DMS153 (cell line): ENCODE results near the gene SLC38A3.

ENCODE experiments used
- DNase-seq: peaks from one replicate; lab custom pipeline; 2025; lab: John Stamatoyannopoulos, UW

SLC38A3 gene

DNA sequence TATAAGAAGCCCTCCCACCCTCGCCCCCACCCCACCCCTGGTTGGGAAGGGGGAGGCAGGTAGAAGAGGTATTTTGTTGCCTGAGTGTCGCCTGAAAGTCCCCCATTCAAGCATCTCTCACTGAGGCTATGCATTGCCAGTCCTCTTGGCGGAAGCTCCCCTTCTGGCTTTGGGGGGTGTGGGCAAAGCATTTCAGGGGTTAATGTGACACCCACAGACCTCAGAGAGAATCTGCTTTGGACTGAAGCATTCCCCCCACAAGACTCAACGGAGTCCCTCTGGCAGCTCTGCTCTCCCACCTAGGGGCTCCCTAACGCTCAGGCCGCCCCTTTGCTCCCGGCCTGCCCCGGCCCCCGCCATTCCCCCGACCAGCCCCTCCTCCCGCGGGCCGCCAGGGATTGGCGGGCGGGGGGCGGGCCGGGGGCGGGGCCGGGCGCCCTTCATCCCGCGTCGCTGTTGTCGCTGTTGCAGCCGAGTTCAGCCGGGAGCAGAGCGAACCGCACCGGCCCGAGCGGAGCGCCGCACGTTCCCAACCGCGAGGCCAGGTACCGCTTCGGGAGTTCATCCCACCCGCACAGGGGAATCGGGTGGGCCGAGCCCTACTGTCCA is at the start of gene SLC38A3:
Gene SLC38A3 (plus strand): TSS at position 468 of the 609 bp plus-strand sequence. CDS start 8,929 bp downstream, outside the sequence.
- DNase-seq, result no peak

DNA sequence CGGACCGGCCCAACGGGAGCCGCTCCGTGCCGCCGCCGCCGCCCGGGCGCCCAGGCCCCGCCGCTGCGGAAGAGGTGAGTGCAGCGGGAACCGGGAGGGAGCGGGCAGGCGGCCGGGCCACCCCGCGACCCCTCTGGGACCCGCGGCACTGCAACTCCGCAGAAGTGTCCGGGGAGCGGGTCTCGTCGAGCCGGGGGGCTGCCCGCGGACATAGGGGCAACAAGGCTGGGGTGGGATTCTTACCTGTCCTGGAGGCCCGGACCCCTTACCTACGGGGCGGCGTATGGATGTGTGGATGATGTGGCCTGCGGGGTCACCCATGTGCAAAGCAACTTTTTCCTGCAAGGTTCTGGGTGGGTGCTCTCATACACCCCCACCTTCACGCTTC is 49.6 kb upstream of the SLC38A3 start:
- no peak for DNase-seq

DNA sequence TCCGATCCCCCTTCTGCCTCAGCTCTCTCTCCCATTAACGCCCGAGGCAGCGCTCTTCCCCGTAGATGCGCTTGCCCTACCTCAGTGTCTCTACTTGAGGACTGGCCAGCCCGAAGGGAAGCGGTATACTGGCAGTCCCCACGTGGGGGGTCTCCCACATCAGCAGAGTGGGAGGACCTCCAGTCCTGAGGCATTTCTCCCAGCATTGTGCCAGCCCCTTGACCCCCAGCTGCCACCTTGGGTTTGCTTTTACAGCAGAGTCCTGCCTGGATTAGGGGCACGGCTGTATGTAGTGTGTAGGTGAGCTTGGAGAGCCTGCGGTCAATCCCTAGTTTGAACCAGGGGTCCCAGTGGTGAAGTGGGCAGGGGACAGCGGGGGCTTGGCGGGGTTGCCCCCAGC is 49.2 kb upstream of the SLC38A3 start:
- DNase-seq, result no peak

DNA sequence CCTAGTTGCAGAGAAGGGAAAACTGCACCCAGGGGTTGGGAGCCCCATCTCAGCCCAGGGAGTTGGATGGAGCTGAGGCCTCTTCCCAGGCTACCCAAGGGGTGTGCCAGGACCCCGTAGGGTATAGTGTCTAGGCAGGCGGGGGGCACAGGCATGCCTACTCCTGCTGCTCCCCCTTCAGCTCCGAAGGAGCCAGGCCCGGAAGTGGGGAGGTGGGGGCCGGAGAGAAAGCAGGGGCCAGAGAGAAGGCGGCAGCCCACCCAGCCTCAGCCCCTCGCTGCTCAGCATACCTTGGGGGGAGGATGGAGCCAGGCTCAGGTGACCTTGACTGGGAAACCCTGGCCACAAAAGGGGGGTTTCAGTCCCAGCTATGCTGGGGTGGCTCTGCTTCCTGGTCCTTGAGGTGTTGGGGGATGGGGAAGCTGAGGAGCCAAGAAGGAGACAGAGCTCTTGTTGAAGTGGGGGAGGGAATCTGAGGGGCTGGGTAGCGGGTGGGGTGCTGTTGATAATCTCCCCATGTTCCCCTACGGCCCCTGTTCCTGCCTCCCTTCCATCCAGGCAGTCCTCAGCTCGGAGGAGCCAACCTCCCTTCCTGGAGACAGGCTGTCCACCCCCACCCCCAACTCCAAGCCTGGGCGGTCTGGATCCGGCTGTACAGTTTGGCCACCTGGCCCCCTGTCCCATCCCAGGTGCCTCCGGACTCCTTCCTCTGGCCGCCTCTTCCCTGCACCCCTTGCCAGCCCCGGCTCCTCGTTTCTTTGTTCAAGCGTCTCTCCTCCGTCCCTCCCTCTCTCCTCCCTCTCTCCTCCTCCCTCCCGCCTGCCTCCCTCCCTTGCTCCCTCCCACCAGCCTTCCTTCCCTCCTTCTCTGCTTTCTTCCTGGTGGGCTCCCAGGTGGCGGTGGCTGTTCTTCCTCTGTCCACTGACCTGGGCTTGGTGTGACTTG is 48.2 kb upstream of the SLC38A3 start:
- no peak for DNase-seq

DNA sequence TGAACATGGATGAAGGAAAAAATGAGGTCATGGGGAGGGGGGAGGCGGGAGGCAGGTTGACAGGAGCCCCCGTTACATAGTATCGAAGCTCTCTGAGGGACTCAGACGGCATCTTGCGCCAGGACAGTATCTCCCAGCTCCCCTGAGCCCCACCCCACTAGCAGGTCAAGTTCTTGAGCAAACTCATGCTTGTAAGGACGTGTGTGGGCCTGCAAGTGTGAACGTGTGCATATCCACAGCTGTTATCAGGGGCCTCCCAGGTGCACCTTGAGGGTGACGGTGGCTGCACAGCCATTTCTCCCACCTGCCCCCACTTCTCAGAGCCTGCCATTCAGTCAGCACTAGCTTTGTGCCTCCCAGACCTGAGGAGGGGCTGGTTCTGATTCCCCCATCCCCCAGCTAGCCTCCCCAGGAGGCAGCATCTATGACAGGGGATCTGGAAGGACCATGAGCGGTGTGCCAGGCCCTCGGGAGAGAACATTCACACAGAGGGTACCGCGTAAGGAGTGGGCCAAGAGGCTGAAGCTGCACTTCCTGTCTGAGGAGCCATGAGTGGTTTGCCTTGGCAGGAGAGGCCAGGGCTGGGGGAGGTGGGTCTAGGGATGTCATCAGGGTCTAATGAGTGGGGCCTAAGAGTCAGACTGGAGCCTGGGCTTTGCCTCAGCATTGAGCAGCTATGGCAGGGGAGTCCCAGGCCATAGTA is 47.1 kb upstream of the SLC38A3 start:
- no peak for DNase-seq

DNA sequence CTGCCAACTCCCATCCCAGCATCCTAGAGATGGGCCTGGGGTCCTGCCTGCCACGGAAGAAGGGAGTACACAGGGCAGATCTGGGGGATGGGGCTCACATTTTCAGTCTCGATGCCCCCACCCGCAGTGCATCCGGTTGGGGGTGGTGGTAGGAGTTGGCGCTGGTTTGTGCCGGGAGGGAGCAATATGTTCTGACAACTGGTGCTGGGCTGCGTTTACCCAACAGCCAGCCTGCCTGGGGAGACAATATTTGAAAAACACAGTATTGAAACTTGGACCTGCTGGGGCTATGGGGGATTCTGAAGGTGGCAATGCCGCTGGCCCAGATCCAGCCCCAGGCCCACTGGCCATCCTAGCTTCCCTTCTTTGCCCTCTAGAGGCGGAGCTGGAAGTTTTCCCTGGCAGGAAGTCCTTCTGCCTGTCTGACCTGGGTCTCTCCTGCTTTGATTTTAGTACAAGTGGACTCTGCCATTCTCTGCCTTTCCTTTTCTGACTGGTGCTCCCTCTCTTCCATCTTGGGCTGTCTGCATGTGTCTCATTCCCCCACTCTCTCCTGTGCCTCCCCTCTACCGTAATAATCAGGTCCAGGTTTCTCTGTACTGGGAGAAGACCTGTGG is 46.4 kb upstream of the SLC38A3 start:
- no peak for DNase-seq

DNA sequence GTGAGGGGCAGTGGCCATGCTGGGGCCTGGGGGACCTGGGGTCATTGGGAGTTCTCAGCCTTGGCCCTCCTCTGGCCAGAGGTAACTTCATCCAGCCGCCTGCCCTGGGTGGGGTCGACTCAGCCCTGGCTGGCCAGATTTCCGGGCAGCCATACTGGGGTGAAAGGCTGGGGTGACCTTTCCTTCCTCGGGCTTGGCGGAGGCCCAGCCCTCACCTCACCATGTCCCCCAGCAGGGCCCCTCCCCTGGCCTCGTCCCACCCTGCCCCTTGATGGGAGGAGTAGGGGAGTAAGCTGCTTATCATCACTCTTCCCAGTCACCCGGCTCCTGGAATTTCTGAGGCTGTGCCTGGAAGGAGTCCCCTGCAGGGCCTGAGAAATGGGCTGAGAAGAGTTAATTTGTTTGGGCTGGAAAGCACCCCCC is 44.5 kb upstream of the SLC38A3 start:
- DNase-seq, result no peak

DNA sequence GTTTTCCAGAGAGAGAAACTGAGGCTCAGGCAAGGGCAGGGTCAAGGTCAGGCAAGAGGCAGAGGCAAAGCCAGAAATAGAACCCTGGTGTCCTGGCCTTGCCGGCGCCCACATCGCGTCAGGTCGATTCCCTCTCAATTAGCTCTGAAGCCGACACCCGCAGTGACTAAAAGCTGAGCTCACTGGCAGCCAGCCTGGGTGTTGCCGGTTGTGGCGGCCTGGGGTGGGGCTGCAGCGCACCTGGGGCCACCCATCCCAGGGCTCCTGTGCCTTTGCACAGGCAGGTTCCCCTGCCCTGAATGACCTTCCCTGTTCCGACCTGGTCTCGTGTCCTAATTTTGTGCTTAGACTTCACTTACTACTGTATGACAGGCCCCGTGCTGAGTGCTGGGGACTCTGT is 43.8 kb upstream of the SLC38A3 start:
- DNase-seq, result no peak

DNA sequence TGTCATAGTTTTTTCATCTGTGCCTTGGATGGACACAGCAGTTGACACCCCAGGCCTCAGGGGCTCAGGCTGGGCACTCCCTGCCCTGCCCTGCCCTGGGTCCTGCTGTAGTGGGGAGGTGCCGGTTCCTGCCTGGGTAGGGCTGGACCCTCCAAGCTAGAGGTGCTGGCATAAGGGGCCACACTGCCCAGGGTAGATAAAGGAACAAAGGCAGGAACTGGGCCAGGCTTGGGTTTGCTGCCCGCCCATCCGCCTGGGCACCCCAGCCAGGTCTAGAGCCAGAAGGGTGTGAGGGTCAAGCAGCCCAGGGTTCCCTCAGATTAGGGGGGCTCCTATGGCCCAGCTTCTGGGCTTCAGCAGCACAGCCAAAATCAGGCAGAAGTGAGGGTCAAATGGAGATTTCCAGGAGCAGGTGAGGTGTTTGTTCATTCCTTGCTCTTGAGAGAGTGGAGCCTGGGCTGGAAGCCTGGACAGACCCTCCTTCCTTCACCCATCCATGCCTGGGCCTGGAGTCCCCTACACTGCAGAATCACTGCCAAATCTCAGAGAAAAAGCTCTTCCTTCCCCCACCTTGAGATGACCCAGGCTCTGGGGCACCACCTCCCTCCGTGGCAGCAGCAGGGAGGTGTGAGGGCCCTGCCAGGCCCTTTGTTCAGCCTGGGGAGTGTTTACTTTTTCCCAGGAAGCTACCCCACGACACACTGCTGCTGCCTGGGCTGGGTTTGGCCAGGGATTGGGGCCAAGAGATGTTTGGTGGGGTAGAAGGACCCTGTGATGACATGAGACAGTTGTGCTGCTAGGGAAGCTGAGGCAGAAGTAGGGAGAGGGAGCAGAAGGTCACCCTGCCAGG is 42.8 kb upstream of the SLC38A3 start:
- DNase-seq, result no peak

DNA sequence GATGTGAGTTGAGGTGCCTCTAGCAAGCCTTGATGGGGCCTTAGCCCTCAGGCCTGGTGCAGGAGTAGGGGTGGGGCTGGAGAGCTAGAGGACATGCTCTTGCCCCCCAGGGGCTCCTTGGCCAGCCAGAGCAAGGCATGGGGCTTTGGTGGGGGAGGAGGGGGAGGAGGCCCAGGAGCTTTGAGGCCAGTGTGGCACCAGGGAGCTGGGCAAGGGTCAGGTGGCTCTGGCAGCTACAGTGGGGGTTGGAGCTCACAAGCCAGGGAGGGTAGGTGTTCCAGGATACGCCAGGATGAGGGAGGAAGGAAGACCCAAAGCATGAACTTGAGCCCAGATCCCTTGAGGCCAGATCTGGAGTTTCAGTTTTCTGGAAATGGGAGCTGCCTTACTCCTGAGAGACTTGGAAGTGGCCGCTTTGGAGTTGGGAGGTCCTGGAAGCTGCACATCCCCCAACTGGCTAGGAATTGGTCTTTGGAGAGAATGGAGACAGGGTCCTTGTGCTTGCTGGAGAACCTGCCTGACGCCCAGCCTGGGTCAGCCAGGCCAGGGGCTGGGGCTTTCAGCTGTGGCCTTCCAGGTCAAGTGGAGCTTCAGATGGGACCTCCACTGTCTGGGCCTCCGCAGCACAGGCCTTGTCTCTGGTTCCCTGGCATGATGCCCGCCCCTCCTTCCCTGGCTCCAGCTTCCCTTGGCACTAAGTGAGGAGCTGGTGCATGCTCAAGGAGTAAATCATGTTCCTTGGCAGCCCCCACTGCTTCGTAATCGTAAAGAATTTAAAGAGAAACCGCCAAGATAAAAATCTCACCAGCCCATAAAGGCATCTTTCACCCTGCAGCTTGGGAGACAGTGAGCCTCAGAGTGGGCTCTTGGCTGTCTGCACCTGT is 41.3 kb upstream of the SLC38A3 start:
- no peak for DNase-seq

DNA sequence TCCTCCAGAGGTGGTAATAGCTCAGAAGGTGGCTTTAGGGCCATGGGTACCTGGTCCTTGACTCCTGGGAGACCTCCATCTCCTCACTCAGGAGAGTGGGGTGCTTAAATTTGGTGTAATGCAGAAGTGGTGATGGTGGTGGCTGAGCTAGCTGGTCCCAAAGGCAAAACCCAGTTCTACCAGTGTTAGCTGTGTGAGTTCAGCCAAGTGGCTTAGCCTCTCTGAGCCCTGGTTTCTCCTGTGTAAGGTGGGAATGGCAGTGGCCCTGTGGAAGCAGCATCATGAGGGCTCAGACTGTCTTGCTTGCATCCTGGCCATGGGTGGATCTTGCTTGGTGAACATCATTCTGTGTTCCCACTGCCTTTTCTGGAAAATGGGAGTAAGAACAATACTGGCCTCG is 40.6 kb upstream of the SLC38A3 start:
- no peak for DNase-seq

DNA sequence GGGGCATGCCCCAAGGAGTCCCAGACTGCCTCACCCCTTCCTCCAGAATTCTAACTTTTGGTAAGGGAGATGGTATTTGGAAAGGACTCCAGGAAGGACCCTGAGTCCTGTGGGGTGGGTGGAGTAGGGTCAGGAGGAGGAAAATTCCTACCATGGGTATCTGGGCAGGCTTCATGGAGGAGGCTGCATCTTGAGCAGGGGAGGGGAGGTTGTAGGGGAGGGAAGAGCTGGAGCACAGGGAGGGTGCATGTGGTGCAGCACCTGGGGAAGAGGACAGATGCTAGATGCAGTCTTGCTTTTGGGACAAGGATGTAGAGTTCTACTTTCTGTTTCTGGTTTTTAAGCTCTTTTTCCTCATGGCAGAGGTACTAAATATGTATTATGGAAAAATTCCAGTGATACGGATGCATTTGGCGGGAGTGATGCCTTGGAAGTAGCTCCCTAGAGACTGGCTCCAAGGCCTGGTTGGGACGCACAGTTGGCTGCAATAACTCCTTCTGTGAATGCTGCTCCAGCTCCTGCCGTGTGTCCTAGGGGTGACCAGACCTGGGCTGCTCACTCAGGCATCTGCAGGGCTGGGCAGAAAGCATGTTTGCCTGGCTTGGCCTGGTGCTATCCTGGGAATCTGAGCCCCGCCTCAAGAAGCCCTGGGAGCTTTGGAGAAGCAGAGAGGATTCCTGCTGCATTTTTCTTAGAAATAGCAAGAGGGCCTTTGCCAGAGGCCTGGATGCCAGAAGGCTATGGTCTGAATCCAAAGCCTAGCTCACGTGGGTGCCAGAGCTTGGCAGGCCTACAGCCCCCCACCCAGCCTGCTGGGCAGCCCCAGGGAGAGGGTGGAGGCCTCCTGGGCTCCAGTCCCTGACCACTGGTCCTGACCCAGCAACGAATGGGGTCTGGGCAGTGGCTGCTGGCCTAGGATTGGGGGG is 39.8 kb upstream of the SLC38A3 start:
- no peak for DNase-seq

DNA sequence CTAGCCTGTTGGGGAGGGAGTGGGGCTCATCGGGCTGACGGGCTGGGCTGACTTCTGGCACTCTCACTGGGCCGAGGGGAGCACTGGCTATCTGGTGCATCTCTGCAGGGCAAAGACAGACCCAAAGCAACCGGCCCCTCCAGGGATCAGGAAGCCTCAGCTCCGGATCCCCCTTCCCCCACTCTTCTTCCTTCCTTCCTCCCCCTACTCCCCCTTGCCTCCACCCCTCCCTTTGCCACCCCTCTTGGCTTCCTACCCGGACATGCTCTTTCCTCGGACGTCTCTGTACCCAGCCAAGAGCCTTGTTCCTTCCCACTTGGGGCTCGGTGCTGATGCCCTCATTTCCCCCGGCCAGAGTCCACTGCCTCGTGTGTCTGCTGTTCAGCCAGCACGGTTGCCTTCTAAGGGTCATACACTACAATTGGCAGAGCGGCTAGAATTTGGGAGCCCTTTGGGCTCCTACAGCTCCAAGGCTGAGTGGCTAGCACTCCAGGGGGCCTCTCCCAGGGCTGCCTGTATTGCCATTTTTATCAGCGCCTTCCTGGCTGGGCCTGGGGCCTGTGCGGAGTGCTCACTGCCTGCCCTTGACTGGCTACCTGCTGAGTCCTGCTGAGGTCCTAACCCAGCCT is 39.0 kb upstream of the SLC38A3 start:
- no peak for DNase-seq

DNA sequence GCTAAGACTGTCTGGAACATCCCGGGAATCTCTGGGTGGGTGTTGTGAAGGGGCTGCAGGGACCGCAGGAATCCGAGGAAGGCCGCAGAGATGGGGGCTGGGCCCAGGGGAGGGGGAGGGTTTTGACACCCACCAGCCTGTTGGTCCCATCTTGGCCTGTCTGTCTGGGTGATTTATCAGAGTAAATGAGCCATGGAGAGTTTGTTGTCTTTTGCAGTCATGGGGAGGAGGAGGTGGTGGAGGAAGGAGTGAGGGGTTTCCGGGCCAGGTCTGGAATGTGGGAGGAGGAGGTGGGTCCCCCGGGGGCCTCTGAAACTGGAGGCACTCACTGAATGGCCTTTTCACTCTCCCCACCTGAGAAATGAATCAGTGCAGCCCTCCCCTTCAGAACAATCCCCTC is 38.5 kb upstream of the SLC38A3 start:
- no peak for DNase-seq

DNA sequence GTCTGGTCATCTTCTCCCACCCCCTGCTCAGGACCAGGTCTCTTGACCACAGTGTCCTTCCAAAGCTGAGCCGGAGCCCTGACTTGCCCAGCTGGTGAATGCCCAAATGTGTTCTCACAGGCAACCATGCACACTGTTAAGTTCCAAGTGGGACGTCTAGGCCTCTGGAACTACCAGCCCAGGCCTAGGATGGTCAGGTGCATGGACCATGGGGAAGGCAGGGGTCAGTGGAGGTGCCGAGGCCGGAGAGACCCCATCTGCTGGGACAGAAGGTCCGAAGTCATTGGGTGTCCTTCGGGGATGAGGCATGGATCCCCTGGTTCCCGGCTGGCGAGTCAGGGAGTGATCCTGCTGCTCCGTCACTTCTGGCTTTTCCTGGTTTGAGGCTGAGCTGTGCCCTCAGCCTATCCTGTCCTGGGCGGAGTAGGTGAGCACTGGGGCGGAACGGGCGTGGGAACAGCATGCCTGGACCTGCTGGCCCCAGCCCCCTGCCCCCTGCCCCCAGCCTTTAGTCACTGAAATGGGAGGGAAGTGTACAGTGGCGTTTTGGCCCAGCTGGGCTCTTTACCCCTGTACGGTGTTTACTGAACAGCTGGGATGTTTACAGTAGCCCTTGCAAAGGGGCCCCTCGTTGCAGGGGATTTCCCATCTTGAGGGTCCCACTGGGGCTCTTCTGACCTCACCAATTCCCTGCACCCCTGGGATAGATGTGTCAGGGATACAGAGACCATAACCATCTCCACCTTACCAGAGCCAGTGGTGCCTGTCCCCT is 37.8 kb upstream of the SLC38A3 start:
- DNase-seq, result no peak

DNA sequence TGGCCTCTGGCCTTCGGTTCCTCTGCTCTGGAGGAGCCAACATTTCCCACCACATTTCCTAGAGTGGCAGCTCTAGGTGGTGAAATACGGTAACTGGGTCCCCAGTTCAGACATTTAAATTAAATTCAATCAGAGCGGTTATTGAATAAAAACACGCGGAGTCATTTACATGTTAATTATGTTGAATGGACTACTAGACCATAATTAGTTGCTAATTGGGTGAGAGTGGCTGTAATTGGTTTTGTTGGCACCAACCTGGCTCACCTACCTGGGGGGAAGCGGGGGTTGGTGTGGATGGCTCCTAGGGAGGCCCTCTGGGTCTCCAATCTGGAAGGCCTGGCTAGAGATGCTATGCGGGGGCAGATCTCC is 37.2 kb upstream of the SLC38A3 start:
- DNase-seq, result no peak

DNA sequence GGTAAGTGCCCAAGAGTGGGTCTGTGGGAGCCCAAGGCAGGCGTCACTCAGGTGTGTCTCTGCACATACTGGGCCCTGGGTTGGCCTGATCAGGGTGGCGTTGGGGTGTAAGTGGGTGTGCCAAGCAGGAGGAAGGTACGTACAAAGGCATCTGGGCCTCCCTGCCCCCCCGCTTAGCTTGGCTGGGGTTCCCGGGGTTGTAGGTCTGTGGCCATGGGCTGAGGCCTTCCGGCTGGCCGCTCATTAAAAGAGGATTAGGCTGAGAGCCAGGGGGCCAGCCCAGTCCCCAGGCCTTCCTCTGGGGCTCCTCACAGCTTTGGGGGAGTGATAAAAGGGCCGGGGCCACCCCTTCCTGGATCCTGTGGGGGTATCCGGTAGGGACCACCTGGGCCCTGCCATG is 36.7 kb upstream of the SLC38A3 start:
- no peak for DNase-seq

DNA sequence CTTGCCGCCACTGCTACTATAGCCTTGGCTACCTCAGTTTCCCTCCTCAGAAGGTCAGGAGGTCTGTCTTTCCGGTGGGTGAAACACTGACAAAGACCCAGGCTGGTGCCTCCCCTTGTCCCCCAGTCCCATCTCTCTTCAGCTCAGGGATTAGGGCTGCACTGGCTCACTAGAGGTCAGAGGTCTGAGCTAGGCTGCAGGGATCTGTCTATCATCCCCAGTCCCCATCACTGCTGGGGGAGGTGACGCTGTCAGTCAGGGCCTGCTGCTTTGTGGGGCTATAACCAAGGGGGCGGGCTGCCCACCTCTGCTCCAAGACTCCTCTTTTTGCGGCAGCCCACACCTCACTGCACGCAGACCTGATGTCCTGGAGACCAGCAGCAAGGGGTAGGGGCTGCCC is 36.3 kb upstream of the SLC38A3 start:
- DNase-seq, result no peak
